GM19043 (cell line): ENCODE measurements around the gene PRDM16.

Experiments used
- ATAC-seq: cut with Tn5 transposase; IDR thresholded peaks from one replicate; pipeline ENCODE4 v1.9.1; 2021; ENCODE audit warnings: low read depth; ENCODE audit not compliant: unreplicated experiment

PRDM16 gene

GRCh38 chr1:3053366-3053980, 15.5 kb upstream of the PRDM16 start:
- ATAC-seq = no peak

GRCh38 chr1:3053986-3054385, 15.0 kb upstream of the PRDM16 start:
- no peak for ATAC-seq

- ATAC-seq = no peak
Measured at GRCh38 chr1:3054474-3054873, 14.5 kb upstream of the PRDM16 start.

- no peak for ATAC-seq
Measured at GRCh38 chr1:3055051-3055450, 14.0 kb upstream of the PRDM16 start.

- no peak for ATAC-seq
Measured at GRCh38 chr1:3056641-3057040, 12.4 kb upstream of the PRDM16 start.

GRCh38 chr1:3058263-3059030, 10.6 kb upstream of the PRDM16 start:
- no peak for ATAC-seq

GRCh38 chr1:3060127-3060526, 8.9 kb upstream of the PRDM16 start:
- ATAC-seq = no peak

- ATAC-seq = no peak
Measured at GRCh38 chr1:3060601-3061551, 8.1 kb upstream of the PRDM16 start.

GRCh38 chr1:3061566-3061965, 7.4 kb upstream of the PRDM16 start:
- ATAC-seq = no peak

GRCh38 chr1:3061981-3062615, 6.9 kb upstream of the PRDM16 start:
- no peak for ATAC-seq

- no peak for ATAC-seq
Measured at GRCh38 chr1:3062616-3063378, 6.2 kb upstream of the PRDM16 start.

- no peak for ATAC-seq
Measured at GRCh38 chr1:3063379-3064295, 5.4 kb upstream of the PRDM16 start.

GRCh38 chr1:3064296-3064850, 4.6 kb upstream of the PRDM16 start:
- no peak for ATAC-seq

GRCh38 chr1:3064901-3065300, 4.1 kb upstream of the PRDM16 start:
- no peak for ATAC-seq

GRCh38 chr1:3065396-3065795, 3.6 kb upstream of the PRDM16 start:
- no peak for ATAC-seq

GRCh38 chr1:3065797-3066196, 3.2 kb upstream of the PRDM16 start:
- no peak for ATAC-seq

GRCh38 chr1:3066250-3066711, 2.7 kb upstream of the PRDM16 start:
- no peak for ATAC-seq

- ATAC-seq = no peak
Measured at GRCh38 chr1:3066826-3067225, 2.2 kb upstream of the PRDM16 start.

GRCh38 chr1:3067301-3067670, 1.7 kb upstream of the PRDM16 start:
- ATAC-seq = no peak
